Measurements from ENCODE around the gene FSCN2. TPM values are rescaled to one million over a fixed set of nuclear protein-coding genes. Genes with fewer than 3 reads are reported as not detected.

The FSCN2 gene
- total RNA-seq, 1 experiment from 2014 or later: 0.31 TPM

- no peaks in the 10 kb centered on the region for H3K9me3 Mint-ChIP-seq
- H3K36me3 Mint-ChIP-seq: no peaks in the 10 kb centered on the region
- peak overlapping the region; percentile 52 for H3K4me3 Mint-ChIP-seq
- peaks cover 64% of the 10 kb centered on the region for H3K27me3 Mint-ChIP-seq (ENCODE audit: low read depth)
- POLR2A ChIA-PET: interaction anchor here (0.7 to 1.8 kb wide), 6 partner anchors 16 to 34 kb away, joined by 3 to 7 read pairs (median 4); no protein-coding TSS in a partner anchor
- ATAC-seq: peak; percentile 64
- peak; percentile 93 for DNase-seq (ENCODE audit: low spot score)
- no peak overlapping the region for H3K27ac Mint-ChIP-seq
- CTCF ChIA-PET: interaction anchor here (0.6 to 2.8 kb wide), 61 partner anchors 9 to 364 kb away, joined by 3 to 62 read pairs (median 6); partner anchors contain the start of genes BAHCC1, CEP131, FAAP100 and NDUFAF8
- peaks cover 11% of the 10 kb centered on the region for H3K4me1 Mint-ChIP-seq
- TF ChIP-seq IRF1 (CRISPR knock-in tag; IDR thresholded peaks at IDR 0.05) (no peak), JAZF1 (CRISPR knock-in tag; IDR thresholded peaks at IDR 0.05) (no peak), ZNF121 (CRISPR knock-in tag; IDR thresholded peaks at IDR 0.05) (no peak), TEAD4 (CRISPR knock-in tag; IDR thresholded peaks at IDR 0.05) (no peak), TCF7 (CRISPR knock-in tag; IDR thresholded peaks at IDR 0.05; ENCODE audit: low read depth) (no peak), NR2C2 (CRISPR knock-in tag; IDR thresholded peaks at IDR 0.05) (0 out of 2 replicates have a peak, but pooled peaks have one; percentile 15), CBFB (CRISPR knock-in tag; IDR thresholded peaks at IDR 0.05; ENCODE audit: low read depth) (no peak), ZBTB43 (CRISPR knock-in tag; IDR thresholded peaks at IDR 0.05) (no peak), ATF3 (CRISPR knock-in tag; conservative IDR thresholded peaks at IDR 0.05) (no peak), ZMAT4 (CRISPR knock-in tag; IDR thresholded peaks at IDR 0.05) (no peak), RORB (CRISPR knock-in tag; IDR thresholded peaks at IDR 0.05) (no peak), SOX15 (CRISPR knock-in tag; IDR thresholded peaks at IDR 0.05) (no peak), OVOL2 (CRISPR knock-in tag; IDR thresholded peaks at IDR 0.05; ENCODE audit: borderline replicate concordance) (no peak), MAX (CRISPR knock-in tag; IDR thresholded peaks at IDR 0.05) (peak; percentile 62; the same call in 1 of the 2 replicates), E2F1 (CRISPR knock-in tag; IDR thresholded peaks at IDR 0.05) (no peak), ZNF423 (CRISPR knock-in tag; IDR thresholded peaks at IDR 0.05) (0 out of 2 replicates have a peak, but pooled peaks have one; percentile 9), ZNF671 (CRISPR knock-in tag; IDR thresholded peaks at IDR 0.05) (no peak), ZNF416 (CRISPR knock-in tag; IDR thresholded peaks at IDR 0.05) (peak; percentile 50; the same call in 1 of the 2 replicates), NFATC4 (CRISPR knock-in tag; IDR thresholded peaks at IDR 0.05) (no peak), SMAD3 (CRISPR knock-in tag; IDR thresholded peaks at IDR 0.05; ENCODE audit: borderline replicate concordance) (no peak), ESRRA (CRISPR knock-in tag; IDR thresholded peaks at IDR 0.05; ENCODE audit: borderline replicate concordance) (no peak), HMGA2 (CRISPR knock-in tag; IDR thresholded peaks at IDR 0.05) (no peak), CREB1 (CRISPR knock-in tag; IDR thresholded peaks at IDR 0.05) (no peak), ZBTB21 (CRISPR knock-in tag; IDR thresholded peaks at IDR 0.05; ENCODE audit: borderline replicate concordance) (no peak), ZNF425 (CRISPR knock-in tag; conservative IDR thresholded peaks at IDR 0.05) (no peak), SMAD4 (CRISPR knock-in tag; IDR thresholded peaks at IDR 0.05) (no peak), TP53 (CRISPR knock-in tag; IDR thresholded peaks at IDR 0.05) (peak; percentile 70; the same call in 1 of the 2 replicates), ZNF219 (CRISPR knock-in tag; IDR thresholded peaks at IDR 0.05; ENCODE audit: borderline replicate concordance) (no peak), CDX4 (CRISPR knock-in tag; IDR thresholded peaks at IDR 0.05; ENCODE audit: borderline replicate concordance) (no peak), USF1 (CRISPR knock-in tag; IDR thresholded peaks at IDR 0.05) (peak; percentile 28; the same call in 1 of the 2 replicates)
Observed at GRCh38 chr17:81484195-81484979, 43.8 kb upstream of the FSCN2 start.
